ENCODE measurements around the gene DUOXA2. TPM values are rescaled to one million over a fixed set of nuclear protein-coding genes. Genes with fewer than 3 reads are reported as not detected.

The DUOXA2 gene
- polyA plus RNA-seq, 1 donor from 2014 or later, result not detected

- TF ChIP-seq TAF1 (IDR thresholded peaks at IDR 0.05; ENCODE audit: low read depth) (no peak), RAD21 (conservative IDR thresholded peaks at IDR 0.05) (no peak), POLR2AphosphoS5 (IDR thresholded peaks at IDR 0.05) (no peak), SMC3 (conservative IDR thresholded peaks at IDR 0.05; ENCODE audit: poor library complexity) (no peak), REST (IDR thresholded peaks at IDR 0.05; ENCODE audit: borderline replicate concordance) (no peak), EP300 (conservative IDR thresholded peaks at IDR 0.05; ENCODE audit: poor library complexity, severe bottlenecking) (no peak), EZH2 (IDR thresholded peaks at IDR 0.05; ENCODE audit: borderline replicate concordance, insufficient read depth, low read length, poor library complexity, severe bottlenecking) (no peak)
- peak overlapping the region; percentile 50 for H3K4me3 ChIP-seq (ENCODE audit: low read length)
- H3K27me3 ChIP-seq (ENCODE audit: insufficient read depth, low read depth, low read length), result peaks cover 69% of the 10 kb centered on the region
- no peak overlapping the region for H3K27ac ChIP-seq (ENCODE audit: low read length)
- H3F3A ChIP-seq (ENCODE audit: insufficient read depth, low read length, poor library complexity, severe bottlenecking), result no peaks in the 10 kb centered on the region
- H3K9me2 ChIP-seq (ENCODE audit: insufficient read depth, low read length), result no peaks in the 10 kb centered on the region
- H4K20me1 ChIP-seq (ENCODE audit: insufficient read depth), result no peaks in the 10 kb centered on the region
- no peak overlapping the region for H2AFZ ChIP-seq (ENCODE audit: low read depth, low read length)
- H3K9ac ChIP-seq (ENCODE audit: low read length), result no peak overlapping the region
- no peaks in the 10 kb centered on the region for H3K36me3 ChIP-seq (ENCODE audit: insufficient read depth, low read length)
- H3K4me2 ChIP-seq (ENCODE audit: low read length), result no peak overlapping the region
- H3K79me2 ChIP-seq (replicated peaks; ENCODE audit: insufficient read depth, low read length), result no peaks in the 10 kb centered on the region
- H3K9me3 ChIP-seq (ENCODE audit: low read length), result no peaks in the 10 kb centered on the region
These were observed 3.4 kb downstream of the DUOXA2 start for GRCh38 chr15:45117308-45118130.

- Histone ChIP-seq H3K27ac (ENCODE audit: low read length) (no peak overlapping the region), H3K9ac (ENCODE audit: low read length) (no peak overlapping the region), H3K4me2 (ENCODE audit: low read length) (no peak overlapping the region), H3K9me3 (ENCODE audit: low read length) (no peaks in the 10 kb centered on the region), H2AFZ (ENCODE audit: low read depth, low read length) (no peak overlapping the region), H4K20me1 (ENCODE audit: insufficient read depth) (no peaks in the 10 kb centered on the region), H3F3A (ENCODE audit: insufficient read depth, low read length, poor library complexity, severe bottlenecking) (no peaks in the 10 kb centered on the region), H3K9me2 (ENCODE audit: insufficient read depth, low read length) (no peaks in the 10 kb centered on the region), H3K79me2 (replicated peaks; ENCODE audit: insufficient read depth, low read length) (no peaks in the 10 kb centered on the region), H3K36me3 (ENCODE audit: insufficient read depth, low read length) (no peaks in the 10 kb centered on the region), H3K27me3 (ENCODE audit: insufficient read depth, low read depth, low read length) (peaks cover 63% of the 10 kb centered on the region), H3K4me3 (ENCODE audit: low read length) (peak overlapping the region; percentile 50)
- TF ChIP-seq CTCF (IDR thresholded peaks at IDR 0.05; ENCODE audit: poor library complexity, severe bottlenecking), result peak; percentile 100
- TF ChIP-seq TAF1 (IDR thresholded peaks at IDR 0.05; ENCODE audit: low read depth), result no peak
- TF ChIP-seq RAD21 (conservative IDR thresholded peaks at IDR 0.05), result peak; percentile 79
- TF ChIP-seq POLR2AphosphoS5 (IDR thresholded peaks at IDR 0.05), result no peak
- TF ChIP-seq SMC3 (conservative IDR thresholded peaks at IDR 0.05; ENCODE audit: poor library complexity), result peak; percentile 88
- TF ChIP-seq EZH2 (IDR thresholded peaks at IDR 0.05; ENCODE audit: borderline replicate concordance, insufficient read depth, low read length, poor library complexity, severe bottlenecking), result no peak
- no peak for TF ChIP-seq MXI1 (conservative IDR thresholded peaks at IDR 0.05; ENCODE audit: poor library complexity, severe bottlenecking)
These were observed 4.0 kb downstream of the DUOXA2 start for GRCh38 chr15:45118131-45118588.
